Prostate gland (tissue), 2 donors: ENCODE data around the gene QRICH1.

Experiments
- CTCF ChIP-seq, 4 experiments: fragments of 200-600 bp in 2 of 4; fragments of 450-650 bp in 2 of 4; sonication (generic) in 2 of 4; IDR thresholded peaks; 1 replicate in 3 of 4; 2 replicates in 1 of 4; pipeline ENCODE4 v1.5.1; 2016 to 2019; ENCODE audit warnings: antibody characterized with exemption in 4 of 4, mild to moderate bottlenecking in 2 of 4, moderate library complexity in 2 of 4
- POLR2A ChIP-seq: fragments of 450-650 bp; IDR thresholded peaks from one replicate; pipeline ENCODE4 v1.6.1; 2016; ENCODE audit warnings: antibody characterized with exemption, mild to moderate bottlenecking

DNA sequence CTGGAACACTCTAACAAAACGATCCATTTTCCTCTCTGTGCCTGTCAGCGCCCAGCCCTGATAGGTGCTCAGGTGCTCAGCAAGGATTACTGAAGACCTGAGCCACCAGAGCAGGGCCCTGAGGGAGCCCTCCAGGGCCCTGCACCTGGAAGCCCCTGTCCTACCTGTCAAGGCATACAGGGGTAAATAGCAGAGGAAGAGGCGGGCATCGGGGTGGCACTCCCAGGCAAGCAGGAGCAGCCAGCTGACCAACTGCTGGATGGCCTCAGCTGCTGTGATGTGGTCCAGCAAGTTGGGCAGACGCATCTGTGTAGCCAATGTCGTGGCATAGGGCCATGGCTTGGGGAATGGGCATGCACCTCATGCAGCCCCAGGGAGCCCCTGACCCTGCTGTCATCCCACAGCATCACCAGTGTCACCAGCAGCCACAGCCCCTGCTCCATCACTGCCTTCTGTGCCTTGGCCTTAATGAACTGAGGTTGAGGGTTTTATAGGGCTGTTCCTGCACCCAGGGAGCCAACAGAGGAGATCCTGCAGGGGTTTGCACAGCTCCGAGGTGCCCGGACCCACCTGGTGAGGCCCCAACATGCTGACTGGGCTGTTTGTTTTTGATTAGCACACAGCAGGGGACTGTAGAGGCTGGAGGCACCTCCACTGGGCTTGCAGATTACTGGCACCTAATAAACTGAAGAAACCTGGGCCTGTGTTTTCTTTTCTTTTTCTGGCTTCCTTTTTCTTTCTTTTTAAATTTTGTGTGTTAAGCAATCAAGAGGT, 94.6 kb downstream of the QRICH1 start:
- TF ChIP-seq CTCF (IDR thresholded peaks at IDR 0.05): no peak
- no peak for TF ChIP-seq POLR2A
